Omental fat pad (tissue), 4 donors: ENCODE measurements around the gene SERPINC1. TPM values are rescaled to one million over a fixed set of nuclear protein-coding genes. Genes with fewer than 3 reads are reported as not detected.
"Not testable (repeated sequence)": the region's sequence is repeated elsewhere in the genome, so short reads cannot be mapped to it uniquely, and the experiment has no call there.

ENCODE experiments used
- ATAC-seq: fragments of 150-250 bp; one replicate; pipeline ENCODE4 v1.9.1; 2016; ENCODE audit warnings: mild to moderate bottlenecking, moderate library complexity; ENCODE audit not compliant: low FRiP score
- DNase-seq: peaks from one replicate; pipeline ENCODE4 v3.0.0-alpha.2; 2019; ENCODE audit warnings: low spot score
- total RNA-seq, 4 donors: library from RNA; depleted of rRNA; stranded (reverse); fragments of >200 nt; gene quantifications; one replicate each; pipeline ENCODE4 v1.1.0, GENCODE V29; 2016
- TF ChIP-seq, protein P1 (sequence below), 3 donors: fragments of 450-650 bp; IDR thresholded peaks; one replicate each; pipeline ENCODE4 v1.5.1; 2016 to 2017; ENCODE audit warnings: antibody characterized with exemption in 3 of 3, mild to moderate bottlenecking in 3 of 3, moderate library complexity in 2 of 3

Gene SERPINC1
- total RNA-seq: under 1 TPM in 1 of 4 donors, not detected in 3; 0.63 TPM

DNA sequence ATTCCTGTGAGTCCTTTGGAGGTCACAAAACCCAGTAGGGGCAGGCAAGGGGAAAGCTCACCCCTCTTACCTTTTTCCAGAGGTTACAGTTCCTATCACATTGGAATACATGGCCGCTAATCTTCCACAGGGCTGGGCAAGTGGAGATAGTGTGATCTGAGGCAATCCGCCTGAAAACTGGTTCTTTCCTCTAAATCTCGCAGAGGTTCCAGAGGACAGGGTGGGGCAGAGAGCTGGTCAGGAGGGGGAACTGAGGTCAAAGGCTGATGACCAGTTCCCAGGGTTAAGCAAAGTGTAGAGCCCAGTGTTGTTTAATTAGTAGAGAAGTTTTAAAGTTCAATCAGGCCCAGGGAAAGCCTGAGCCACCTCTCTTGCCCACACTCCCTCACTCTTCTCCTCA, at the start of gene SERPINC1:
Gene SERPINC1, minus strand, starts transcription at position 179 of the 400 bp plus-strand sequence. Its CDS starts 68 bp downstream, at position 111.
- DNase-seq (no peak), ATAC-seq (no peak)
- TF ChIP-seq, protein P1, sequence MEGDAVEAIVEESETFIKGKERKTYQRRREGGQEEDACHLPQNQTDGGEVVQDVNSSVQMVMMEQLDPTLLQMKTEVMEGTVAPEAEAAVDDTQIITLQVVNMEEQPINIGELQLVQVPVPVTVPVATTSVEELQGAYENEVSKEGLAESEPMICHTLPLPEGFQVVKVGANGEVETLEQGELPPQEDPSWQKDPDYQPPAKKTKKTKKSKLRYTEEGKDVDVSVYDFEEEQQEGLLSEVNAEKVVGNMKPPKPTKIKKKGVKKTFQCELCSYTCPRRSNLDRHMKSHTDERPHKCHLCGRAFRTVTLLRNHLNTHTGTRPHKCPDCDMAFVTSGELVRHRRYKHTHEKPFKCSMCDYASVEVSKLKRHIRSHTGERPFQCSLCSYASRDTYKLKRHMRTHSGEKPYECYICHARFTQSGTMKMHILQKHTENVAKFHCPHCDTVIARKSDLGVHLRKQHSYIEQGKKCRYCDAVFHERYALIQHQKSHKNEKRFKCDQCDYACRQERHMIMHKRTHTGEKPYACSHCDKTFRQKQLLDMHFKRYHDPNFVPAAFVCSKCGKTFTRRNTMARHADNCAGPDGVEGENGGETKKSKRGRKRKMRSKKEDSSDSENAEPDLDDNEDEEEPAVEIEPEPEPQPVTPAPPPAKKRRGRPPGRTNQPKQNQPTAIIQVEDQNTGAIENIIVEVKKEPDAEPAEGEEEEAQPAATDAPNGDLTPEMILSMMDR (IDR thresholded peaks at IDR 0.05): no peak

- ATAC-seq, DNase-seq: not testable (repeated sequence)
Observed at GRCh38 chr1:173965896-173966295, 48.8 kb upstream of the SERPINC1 start.

GRCh38 chr1:173963477-173963876, 46.4 kb upstream of the SERPINC1 start:
- no peak for DNase-seq
- TF ChIP-seq, protein P1 (IDR thresholded peaks at IDR 0.05): no peak

DNA sequence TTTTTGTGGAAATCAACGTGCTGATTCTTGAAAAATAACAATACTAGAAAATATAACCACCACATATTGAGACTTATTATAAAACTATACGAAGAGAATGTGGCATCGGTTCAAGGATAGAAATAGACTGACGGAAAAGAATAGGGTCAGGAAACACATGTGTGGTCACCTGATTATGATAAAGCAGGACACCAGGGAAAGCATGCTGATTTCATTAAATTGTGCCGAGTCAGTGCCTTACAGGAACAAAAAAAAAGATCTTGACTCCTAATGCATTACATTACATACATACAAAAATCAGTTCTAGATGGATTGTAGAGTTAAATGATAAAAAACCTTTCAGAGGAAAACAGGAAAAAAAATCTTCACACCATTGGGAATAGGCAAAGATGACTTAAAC, 43.5 kb upstream of the SERPINC1 start:
- TF ChIP-seq, protein P1 (IDR thresholded peaks at IDR 0.05): no peak
- no peak for ATAC-seq

More at GRCh38 chr1:173963477-173963876, 46.4 kb upstream of the SERPINC1 start:
- ATAC-seq: no peak

DNA sequence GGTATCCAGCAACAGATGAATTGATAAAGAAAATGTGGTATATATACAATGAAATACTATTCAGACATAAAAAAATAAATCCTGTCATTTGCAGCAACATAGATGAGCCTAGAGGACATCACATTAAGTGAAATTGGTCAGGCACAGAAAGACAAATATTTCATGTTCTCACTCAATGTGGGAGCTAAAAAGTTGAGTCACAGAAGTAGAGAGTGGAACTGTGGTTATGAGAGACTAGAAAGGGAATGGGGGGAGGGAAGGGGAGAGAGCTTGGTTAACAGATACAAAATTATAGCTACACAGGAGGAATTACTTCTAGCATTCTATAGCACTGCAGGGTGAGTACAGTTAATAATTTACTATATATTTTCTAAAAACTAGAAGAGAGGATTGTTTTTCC, 37.1 kb upstream of the SERPINC1 start:
- TF ChIP-seq, protein P1 (IDR thresholded peaks at IDR 0.05): no peak
- ATAC-seq: no peak
- no peak for DNase-seq

More for the DNA sequence above, 43.5 kb upstream of the SERPINC1 start:
- no peak for DNase-seq

- no peak for ATAC-seq
- TF ChIP-seq, protein P1 (IDR thresholded peaks at IDR 0.05): no peak
Observed at GRCh38 chr1:173948594-173948993, 31.5 kb upstream of the SERPINC1 start.

GRCh38 chr1:173946380-173946921, 29.3 kb upstream of the SERPINC1 start:
- TF ChIP-seq, protein P1 (IDR thresholded peaks at IDR 0.05): no peak
- DNase-seq (no peak), ATAC-seq (no peak)

More at GRCh38 chr1:173948594-173948993, 31.5 kb upstream of the SERPINC1 start:
- no peak for DNase-seq
